HG02973 (cell line): ENCODE data around the gene CAMKMT.
A peak's percentile ranks its signal among the peaks of the same experiment; 100 is the strongest.

Source experiments
- ATAC-seq: cut with Tn5 transposase; IDR thresholded peaks from one replicate; pipeline ENCODE4 v1.9.1; 2021; ENCODE audit warnings: moderate library complexity; ENCODE audit not compliant: unreplicated experiment

CAMKMT gene

DNA sequence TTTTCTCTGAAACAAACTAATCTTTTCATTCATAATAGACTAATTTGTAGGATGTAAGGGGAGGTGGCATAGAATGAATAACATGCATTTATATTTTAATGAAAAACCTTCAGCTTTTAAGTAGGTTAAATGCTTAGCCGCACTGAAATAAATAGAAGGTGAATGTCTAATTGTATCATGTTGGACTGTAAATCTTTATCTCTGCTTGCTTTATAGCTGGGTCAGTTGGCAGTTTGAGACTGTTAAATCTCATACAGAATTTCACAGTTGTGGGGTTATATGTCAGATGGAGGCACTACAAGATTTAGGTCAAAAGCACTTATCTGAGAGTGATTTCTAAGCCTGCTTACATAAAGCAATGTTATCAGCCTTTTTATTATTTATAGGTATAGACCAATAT, 405.0 kb downstream of the CAMKMT start:
- ATAC-seq = no peak

GRCh38 chr2:44767691-44768090, 405.9 kb downstream of the CAMKMT start:
- ATAC-seq = no peak

DNA sequence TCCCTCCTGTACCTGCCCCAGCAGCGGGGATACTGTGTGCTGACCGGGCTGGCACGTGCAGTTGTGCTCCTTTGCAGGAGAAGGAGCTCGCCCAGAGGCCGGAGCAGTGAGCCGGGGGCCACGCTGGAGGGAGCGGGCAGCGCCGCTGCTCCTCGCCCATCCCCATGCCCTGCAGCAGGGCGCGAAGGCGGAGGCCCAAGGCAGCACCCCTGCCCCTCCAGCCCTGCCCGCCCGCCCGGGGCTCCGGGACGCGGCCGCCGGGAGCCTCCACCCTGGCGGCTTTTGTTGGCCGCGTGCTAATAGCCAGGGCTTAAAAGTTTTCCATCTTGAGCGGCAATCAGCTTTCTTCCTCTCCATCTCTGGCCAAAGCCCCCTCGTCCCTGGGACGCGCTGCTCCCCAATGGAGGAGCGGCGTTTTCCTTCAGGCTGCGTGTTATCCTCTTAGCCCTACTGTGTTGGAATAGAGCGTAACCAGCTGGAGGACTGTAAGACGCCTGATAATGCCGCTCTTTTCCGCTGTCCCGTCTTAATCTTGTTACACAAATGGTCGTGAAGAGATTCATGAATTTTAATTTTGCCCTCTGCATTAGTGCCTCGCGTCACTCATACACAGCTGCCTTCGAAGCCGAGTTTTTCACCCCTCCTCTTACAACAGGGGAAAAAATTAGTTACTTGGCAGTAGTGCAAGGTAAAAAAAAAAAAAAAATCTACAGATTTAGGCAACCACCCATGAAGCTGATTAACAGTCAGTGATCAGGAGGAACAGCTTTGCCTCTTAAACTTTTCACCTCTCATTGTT, 406.9 kb downstream of the CAMKMT start:
- no peak for ATAC-seq

DNA sequence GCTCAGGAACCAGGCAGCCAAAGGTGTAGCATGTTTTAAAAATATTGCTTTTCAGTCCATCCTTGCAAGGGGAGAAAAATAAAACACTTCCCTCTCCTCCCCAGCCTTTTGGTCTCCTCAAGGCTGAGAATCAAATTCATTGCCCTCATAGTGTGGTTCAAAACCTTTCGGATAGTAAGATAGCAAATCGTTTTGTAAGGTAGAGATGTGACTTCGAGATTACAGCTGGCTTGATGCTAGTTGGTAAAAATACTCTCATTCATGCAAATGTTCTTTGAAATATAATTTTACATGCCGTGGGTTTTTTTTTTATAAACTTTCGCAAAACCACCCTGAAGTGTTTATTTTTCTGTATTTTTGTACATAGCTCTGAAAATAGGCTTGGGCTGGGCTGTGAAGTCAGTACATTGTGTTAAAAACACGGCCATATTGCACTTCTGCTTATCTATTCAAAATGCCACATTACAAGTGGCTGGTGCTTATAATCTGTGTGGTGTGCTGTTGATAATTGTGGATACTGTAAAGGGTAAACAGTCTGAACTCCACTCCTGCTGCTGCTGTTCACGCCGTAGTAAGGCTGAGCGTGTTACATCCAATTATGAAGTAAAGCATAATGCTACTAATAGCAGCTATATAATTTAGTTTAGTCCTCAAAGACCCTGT, 407.7 kb downstream of the CAMKMT start:
- ATAC-seq = no peak

- no peak for ATAC-seq
Observed at GRCh38 chr2:44770221-44771195, 408.8 kb downstream of the CAMKMT start.

- ATAC-seq = no peak
Observed at GRCh38 chr2:44771522-44771921, 409.8 kb downstream of the CAMKMT start.

- no peak for ATAC-seq
Observed at GRCh38 chr2:44772131-44772530, 410.4 kb downstream of the CAMKMT start.

- no peak for ATAC-seq
Observed at GRCh38 chr2:44772669-44773378, 411.1 kb downstream of the CAMKMT start.

DNA sequence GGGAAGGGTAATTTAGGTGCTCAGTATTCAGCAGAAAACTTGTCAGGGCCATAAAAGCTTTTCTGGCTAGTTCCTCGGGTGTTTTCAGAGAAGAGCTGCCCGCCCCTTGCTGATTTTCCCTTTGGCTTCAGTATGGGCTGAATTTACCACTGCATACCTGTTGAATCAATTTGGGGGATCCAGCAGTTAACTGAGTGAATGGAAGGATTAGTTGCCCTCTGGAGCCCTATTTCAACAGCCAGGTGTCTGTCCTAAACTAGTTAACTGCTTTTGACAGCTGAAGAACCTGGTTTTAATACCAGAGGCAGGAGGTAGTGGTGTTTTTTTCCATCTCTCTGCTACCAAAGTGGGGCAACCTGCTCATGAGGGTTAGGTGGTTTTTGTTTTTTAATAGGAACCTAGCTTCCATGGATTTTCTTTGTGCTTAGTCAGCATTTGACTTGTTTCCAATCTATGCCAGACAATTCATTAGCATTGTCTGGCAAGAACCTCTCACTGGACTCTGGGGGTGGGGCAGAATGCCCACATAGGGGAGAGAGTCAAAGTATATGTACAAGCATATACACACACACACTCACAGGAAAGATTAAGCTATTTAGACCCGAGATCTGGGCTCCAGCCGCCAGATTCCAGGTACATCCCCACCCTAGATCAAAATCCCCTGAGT, 413.2 kb downstream of the CAMKMT start:
- ATAC-seq = no peak

DNA sequence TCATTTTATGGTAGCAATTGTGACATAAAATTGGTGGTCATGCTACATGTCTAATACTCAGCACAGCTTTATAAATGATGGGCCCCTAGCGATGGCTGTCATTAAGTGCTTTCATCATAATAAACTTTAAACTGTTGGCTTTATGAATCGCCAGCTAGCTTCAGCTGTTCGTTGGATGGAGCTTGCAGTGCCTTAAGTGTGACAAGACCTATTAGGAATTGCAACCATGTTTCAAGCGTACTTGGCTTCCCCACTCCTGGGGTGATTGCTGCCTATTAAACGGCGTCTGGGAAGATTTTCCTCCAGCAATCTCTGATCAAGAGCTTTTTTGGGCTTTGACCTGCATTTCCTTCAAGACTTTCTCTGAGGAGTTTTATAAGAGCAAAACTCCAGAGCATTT, 415.3 kb downstream of the CAMKMT start:
- no peak for ATAC-seq

DNA sequence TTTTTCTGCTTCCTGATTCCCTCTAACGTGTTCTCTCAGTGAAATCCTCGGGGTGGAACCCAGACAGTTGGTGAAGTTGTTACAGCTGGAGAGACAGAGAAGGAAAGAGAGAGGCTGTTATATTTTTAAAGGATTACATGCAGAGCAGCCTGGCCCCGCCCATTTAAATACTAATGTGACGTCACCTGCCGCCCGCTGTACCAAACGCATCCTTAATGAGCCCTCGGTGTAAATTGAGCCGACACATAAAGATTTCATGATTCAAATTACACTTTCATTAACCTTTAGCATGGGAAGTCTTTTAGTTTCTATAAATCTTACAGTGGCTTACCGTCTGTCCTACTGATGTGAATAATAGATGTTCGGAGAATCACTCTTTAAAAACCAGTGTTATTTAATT, 415.8 kb downstream of the CAMKMT start:
- no peak for ATAC-seq

- ATAC-seq = peak; percentile 27
Observed at GRCh38 chr2:44778221-44778654, 416.5 kb downstream of the CAMKMT start.

DNA sequence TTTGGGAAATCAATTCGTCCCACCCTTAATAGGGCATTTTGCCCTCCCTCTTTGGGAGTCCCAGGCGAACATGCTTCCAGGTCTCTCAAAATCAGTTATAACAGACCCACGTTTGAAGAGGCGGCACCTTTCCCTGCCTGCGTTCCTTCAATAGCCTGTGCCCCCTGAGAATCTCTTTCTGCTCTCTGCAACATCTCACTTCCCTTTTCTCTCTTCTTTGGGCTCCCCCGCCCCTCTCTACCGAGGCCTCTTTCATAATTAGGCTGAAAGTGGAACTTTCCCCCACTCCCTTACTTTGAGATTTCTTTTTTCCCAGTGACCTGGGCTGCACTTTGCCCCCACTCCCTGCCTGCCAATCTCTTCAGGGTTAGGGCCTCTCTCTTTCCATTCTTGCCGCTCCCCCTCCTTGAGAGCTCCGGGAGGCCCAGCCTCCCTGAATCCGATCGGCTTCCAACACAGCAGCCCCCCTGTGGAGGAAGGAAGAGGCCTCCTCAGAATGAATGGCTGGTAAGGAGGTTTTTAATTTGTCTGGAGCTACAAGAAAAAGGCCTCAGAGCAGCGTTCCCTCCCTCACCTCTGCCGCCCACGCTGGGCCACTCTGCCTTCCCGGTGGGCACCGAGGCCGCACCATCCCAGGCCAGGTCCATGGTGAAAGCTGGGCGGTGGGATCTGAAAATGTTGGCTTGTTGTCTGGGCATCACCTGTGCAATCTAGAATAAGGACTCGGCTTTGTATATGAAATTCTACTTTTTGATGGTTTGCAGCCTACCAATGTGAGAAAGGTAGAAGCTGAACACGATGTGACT, 417.1 kb downstream of the CAMKMT start:
- ATAC-seq = peak; percentile 94

GRCh38 chr2:44779793-44780192, 418.0 kb downstream of the CAMKMT start:
- no peak for ATAC-seq

DNA sequence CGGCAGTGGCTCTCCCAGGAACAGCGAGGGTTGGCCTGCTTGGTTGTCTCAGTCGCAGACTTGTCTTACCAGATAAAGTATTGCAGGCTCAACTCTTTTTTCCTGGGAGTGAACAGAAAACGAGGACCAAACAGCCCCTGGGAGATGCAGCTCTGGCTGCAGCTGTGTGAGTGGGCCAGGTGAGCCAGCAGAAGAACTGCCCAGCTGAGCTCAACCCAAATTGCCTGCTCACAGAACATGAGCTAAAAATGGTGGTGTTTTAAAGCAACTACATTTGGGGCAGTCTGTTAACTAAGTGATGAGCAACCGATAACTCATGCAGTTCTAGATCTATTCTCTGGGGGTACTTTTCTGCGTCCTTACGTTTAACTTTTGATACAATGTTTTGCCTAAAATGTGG, 418.7 kb downstream of the CAMKMT start:
- no peak for ATAC-seq

- ATAC-seq = no peak
Observed at GRCh38 chr2:44785433-44785832, 423.7 kb downstream of the CAMKMT start.

DNA sequence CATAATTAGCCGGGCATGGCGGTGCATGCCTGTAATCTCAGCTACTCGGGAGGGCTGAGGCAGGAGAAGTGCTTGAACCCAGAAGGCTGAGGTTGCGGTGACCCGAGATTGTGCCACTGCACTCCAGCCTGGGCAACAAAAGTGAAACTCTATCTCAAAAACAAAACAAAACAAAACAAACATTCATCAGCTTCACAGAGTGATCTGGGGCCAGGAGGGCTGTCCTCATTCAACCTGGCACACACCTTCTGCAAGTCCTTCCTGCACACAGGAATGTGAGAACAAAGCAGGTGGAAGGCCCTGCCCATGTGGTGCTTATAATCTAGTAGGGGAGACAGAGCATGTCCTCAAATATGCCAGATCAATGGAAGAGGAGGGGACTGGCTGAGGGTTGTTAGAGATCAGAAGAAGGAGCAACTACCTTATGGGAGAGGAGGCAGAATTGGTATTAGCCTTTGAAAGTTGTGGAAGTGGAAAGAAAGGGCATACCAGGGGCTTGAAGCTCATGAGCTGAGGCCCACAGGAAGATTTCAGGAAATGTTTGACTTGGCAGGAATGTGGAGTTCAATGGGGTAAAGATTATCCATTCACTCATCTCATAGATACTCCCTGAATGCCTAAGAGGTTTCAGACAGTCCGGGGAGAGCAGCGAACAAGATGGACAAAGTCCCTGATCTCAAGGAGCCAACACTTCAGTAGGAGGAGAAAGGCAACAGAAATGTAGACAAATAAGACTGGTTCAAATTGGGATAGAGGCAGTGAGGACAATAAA, 424.5 kb downstream of the CAMKMT start:
- no peak for ATAC-seq

- ATAC-seq = no peak
Observed at GRCh38 chr2:44786817-44787214, 425.1 kb downstream of the CAMKMT start.

- no peak for ATAC-seq
Observed at GRCh38 chr2:44787663-44788062, 425.9 kb downstream of the CAMKMT start.
